IPS-15b (cell line): Measurements from ENCODE around the gene COL1A1.

Experiments used
- H3K27me3 ChIP-seq: one replicate; pipeline ENCODE4 v1.6.1; 2013; ENCODE audit warnings: low read length; ENCODE audit not compliant: control insufficient read depth, insufficient read depth
- H3K36me3 ChIP-seq: one replicate; pipeline ENCODE4 v1.6.1; 2013; ENCODE audit warnings: low read length; ENCODE audit not compliant: control insufficient read depth, insufficient read depth
- H3K4me1 ChIP-seq: one replicate; pipeline ENCODE4 v1.6.1; 2013; ENCODE audit warnings: mild to moderate bottlenecking, low read length; ENCODE audit not compliant: control insufficient read depth, insufficient read depth
- H3K4me3 ChIP-seq: one replicate; pipeline ENCODE4 v1.5.1; 2013; ENCODE audit warnings: low read depth, low read length
- H3K9ac ChIP-seq: one replicate; pipeline ENCODE4 v1.6.1; 2013; ENCODE audit warnings: low read depth, mild to moderate bottlenecking, low read length
- H3K9me3 ChIP-seq: one replicate; pipeline ENCODE4 v1.6.1; 2013; ENCODE audit warnings: mild to moderate bottlenecking, low read length; ENCODE audit not compliant: control insufficient read depth, insufficient read depth

The COL1A1 gene

GRCh38 chr17:50187751-50188530 is 13.5 kb downstream of the COL1A1 start:
- no peak overlapping the region for H3K9ac ChIP-seq
- H3K27me3 ChIP-seq = no peaks in the 10 kb centered on the region
- peaks cover 75% of the 10 kb centered on the region for H3K36me3 ChIP-seq
- H3K9me3 ChIP-seq = no peaks in the 10 kb centered on the region
- H3K4me3 ChIP-seq = no peak overlapping the region
- peaks cover 4% of the 10 kb centered on the region for H3K4me1 ChIP-seq

DNA sequence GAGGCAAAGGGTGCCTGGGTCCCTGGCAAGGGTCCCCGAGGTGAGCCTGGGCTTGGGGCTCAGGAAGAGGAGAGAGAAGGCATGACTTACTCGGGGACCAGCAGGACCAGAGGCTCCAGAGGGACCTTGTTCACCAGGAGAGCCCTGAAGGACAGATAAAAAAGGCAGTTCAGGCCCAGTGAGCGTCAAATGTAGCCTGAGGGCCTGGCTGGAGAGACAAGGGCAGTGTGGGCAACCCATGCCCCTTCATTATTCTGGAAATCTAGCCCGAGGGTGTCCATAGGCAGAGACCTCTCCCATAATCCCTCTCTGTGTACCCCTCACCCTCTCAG is 14.1 kb downstream of the COL1A1 start:
- Histone ChIP-seq H3K27me3 (no peaks in the 10 kb centered on the region), H3K4me1 (peaks cover 4% of the 10 kb centered on the region), H3K4me3 (no peak overlapping the region), H3K9me3 (no peaks in the 10 kb centered on the region), H3K9ac (no peak overlapping the region), H3K36me3 (peaks cover 69% of the 10 kb centered on the region)

- H3K36me3 ChIP-seq = peaks cover 64% of the 10 kb centered on the region
These were observed 14.6 kb downstream of the COL1A1 start for GRCh38 chr17:50186661-50187393.

DNA sequence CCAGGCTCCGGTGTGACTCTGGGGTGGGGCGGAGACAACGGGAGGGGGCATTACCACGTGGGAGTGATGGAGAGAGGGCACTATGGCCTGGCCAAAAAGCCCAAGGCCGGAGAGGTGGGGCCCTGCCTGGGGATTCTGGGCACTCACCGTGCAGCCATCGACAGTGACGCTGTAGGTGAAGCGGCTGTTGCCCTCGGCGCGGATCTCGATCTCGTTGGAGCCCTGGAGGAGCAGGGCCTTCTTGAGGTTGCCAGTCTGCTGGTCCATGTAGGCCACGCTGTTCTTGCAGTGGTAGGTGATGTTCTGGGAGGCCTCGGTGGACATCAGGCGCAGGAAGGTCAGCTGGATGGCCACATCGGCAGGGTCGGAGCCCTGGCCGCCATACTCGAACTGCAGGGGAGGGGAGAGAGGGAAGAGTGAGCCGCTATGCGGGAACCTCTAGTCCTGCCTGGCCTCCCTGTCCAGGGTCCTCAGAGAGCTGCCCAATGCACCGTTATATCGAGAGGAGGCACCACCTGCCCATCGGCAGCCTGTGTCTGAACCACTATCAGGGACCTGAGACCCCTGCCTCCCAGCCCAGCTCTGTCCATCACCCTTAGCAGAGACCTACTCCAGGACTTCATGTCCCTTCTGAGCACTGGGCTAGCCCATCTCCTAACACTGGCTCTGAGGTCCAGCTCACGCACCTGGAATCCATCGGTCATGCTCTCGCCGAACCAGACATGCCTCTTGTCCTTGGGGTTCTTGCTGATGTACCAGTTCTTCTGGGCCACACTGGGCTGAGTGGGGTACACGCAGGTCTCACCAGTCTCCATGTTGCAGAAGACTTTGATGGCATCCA is 15.6 kb downstream of the COL1A1 start:
- no peak overlapping the region for H3K4me3 ChIP-seq
- no peaks in the 10 kb centered on the region for H3K9me3 ChIP-seq
- no peaks in the 10 kb centered on the region for H3K27me3 ChIP-seq
- peaks cover 4% of the 10 kb centered on the region for H3K4me1 ChIP-seq
- no peak overlapping the region for H3K9ac ChIP-seq
- peaks cover 54% of the 10 kb centered on the region for H3K36me3 ChIP-seq

More at GRCh38 chr17:50186661-50187393, 14.6 kb downstream of the COL1A1 start:
- no peak overlapping the region for H3K4me3 ChIP-seq
- H3K27me3 ChIP-seq = no peaks in the 10 kb centered on the region
- H3K9ac ChIP-seq = no peak overlapping the region
- no peaks in the 10 kb centered on the region for H3K9me3 ChIP-seq
- peaks cover 4% of the 10 kb centered on the region for H3K4me1 ChIP-seq

DNA sequence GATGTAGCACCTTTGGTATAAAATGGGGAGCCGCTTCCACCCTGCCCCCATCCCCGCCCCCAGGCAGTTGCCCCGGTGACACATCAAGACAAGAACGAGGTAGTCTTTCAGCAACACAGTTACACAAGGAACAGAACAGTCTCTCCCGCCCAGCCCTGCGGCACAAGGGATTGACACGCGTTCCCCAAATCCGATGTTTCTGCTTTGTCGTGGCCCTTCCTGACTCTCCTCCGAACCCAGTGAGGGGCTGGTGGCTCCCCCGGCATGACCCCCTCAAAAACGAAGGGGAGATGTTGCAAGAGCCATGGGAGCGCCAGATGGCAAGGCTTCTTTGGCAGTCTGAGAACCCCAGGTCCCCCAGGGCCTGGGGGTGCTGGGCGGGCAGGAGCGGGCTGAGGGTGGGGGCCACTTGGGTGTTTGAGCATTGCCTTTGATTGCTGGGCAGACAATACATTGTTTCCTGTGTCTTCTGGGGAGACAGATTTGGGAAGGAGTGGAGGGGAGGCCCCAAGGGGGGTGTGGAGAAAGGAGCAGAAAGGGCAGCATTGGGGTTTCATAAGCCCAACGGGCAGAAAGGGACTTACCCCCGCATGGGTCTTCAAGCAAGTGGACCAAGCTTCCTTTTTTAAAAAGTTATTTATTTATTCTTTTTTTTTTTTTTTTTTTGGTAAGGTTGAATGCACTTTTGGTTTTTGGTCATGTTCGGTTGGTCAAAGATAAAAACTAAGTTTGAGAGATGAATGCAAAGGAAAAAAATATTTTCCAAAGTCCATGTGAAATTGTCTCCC is 16.6 kb downstream of the COL1A1 start:
- peaks cover 4% of the 10 kb centered on the region for H3K4me1 ChIP-seq
- H3K36me3 ChIP-seq = peaks cover 43% of the 10 kb centered on the region
- H3K4me3 ChIP-seq = no peak overlapping the region
- H3K27me3 ChIP-seq = no peaks in the 10 kb centered on the region
- no peaks in the 10 kb centered on the region for H3K9me3 ChIP-seq
- H3K9ac ChIP-seq = no peak overlapping the region

DNA sequence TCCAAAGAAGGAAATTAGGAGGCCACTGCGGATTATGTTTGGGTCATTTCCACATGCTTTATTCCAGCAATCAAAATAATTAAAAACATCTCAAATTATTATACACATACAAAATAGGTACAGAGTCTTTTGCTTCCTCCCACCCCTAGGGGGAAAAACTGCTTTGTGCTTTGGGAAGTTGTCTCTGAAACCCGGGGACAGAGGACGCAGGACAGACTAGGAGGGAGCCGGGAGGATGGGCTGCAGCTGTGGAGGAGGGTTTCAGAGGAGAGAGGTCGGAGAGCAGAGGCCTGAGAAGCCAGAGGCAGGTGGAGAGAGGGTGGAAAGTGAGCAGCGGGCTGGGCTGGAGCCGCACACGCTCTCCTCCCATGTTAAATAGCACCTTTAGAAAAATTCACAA is 17.4 kb downstream of the COL1A1 start:
- Histone ChIP-seq H3K4me3 (no peak overlapping the region), H3K4me1 (peaks cover 4% of the 10 kb centered on the region), H3K9ac (no peak overlapping the region), H3K36me3 (peaks cover 36% of the 10 kb centered on the region), H3K9me3 (no peaks in the 10 kb centered on the region), H3K27me3 (no peaks in the 10 kb centered on the region)

DNA sequence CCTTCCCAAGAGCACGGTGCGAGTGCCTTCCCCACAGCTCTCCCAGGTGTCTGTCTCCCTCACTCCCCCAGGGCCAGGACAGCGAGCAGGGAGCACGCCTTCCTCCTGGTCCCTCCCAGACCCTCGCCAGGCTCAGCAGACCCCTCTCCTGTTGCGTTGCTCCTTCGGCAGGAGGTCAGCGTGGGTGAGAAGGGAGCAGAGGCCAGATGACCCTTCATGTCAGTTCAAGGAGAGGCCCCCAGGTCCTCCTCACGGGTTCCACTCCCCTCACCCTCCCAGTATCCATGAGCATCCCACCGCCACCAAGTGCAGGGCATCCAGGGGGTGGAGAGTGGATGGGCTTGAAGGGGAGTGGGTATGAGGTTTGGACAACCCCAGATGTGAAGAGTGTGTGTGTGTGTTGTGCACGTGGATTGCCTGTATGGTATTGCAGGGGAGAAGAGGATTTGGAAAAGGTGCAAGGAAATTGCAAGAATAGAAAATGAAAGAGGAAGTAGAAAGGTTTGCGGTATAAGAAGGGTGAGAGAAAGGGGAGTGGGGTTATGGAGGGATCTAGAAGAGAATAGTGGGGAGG is 17.9 kb downstream of the COL1A1 start:
- H3K9ac ChIP-seq = peak overlapping the region; percentile 37
- peaks cover 4% of the 10 kb centered on the region for H3K4me1 ChIP-seq
- no peaks in the 10 kb centered on the region for H3K9me3 ChIP-seq
- H3K27me3 ChIP-seq = no peaks in the 10 kb centered on the region
- H3K4me3 ChIP-seq = no peak overlapping the region
- peaks cover 30% of the 10 kb centered on the region for H3K36me3 ChIP-seq

GRCh38 chr17:50182783-50183420 is 18.5 kb downstream of the COL1A1 start:
- Histone ChIP-seq H3K4me3 (no peak overlapping the region), H3K4me1 (peaks cover 4% of the 10 kb centered on the region), H3K36me3 (peaks cover 24% of the 10 kb centered on the region), H3K9ac (peak overlapping the region; percentile 37), H3K27me3 (no peaks in the 10 kb centered on the region), H3K9me3 (no peaks in the 10 kb centered on the region)

DNA sequence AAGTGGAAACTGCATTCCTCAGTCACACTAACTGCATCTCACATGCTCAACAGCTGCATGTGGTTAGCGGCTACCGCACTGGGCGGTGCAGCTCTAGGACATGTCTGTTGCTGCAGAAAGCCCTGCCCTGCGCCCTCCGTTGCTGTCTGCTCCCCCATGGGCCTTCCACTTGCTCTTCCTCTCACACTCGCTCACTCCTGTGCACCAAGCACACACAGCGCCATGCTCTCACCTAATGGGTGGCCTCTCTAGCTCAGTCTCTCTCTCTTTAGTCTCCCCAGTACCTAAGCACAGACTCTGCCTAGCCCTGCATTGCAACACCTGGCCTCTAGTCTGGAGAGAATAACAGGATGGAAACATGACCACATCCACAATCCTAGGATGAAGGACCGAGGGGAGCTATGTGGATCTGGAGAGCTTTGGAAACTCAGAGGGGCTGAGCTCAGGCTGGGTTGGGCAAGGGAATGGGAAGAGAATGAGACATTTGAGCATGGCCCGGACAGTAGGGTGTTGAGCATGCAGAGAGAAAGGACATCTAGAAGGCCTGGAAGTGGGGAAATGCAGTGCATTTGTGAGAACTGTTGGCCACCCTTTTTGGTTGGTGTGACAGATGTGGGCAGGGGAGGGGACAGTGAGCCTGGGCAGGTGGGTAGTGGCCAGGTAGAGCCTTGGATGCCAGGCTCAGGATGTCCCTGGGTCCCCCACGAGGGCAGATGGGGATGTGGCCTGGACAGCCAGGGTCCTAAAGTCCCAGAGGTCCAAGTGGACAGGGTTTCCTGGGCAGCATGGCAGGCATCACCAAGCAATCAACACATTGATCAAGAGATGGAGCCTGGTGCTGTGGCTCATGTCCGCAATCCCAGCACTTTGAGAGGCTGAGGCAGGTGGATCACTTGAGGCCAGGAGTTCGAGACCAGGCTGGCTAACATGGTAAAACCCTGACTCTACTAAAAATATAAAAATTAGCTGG is 19.6 kb downstream of the COL1A1 start:
- H3K27me3 ChIP-seq = no peaks in the 10 kb centered on the region
- H3K9me3 ChIP-seq = no peaks in the 10 kb centered on the region
- H3K9ac ChIP-seq = no peak overlapping the region
- peaks cover 4% of the 10 kb centered on the region for H3K4me1 ChIP-seq
- no peak overlapping the region for H3K4me3 ChIP-seq
- peaks cover 14% of the 10 kb centered on the region for H3K36me3 ChIP-seq

- Histone ChIP-seq H3K4me3 (no peak overlapping the region), H3K9ac (no peak overlapping the region), H3K36me3 (peaks cover 7% of the 10 kb centered on the region), H3K9me3 (no peaks in the 10 kb centered on the region), H3K27me3 (no peaks in the 10 kb centered on the region), H3K4me1 (peaks cover 4% of the 10 kb centered on the region)
These were observed 20.3 kb downstream of the COL1A1 start for GRCh38 chr17:50181144-50181543.
